Retinal pigment epithelial cell (primary cell): Measurements from ENCODE around the gene ADAMTS12.

ENCODE experiments used
- DNase-seq: peaks from one replicate; pipeline ENCODE4 v3.0.0-alpha.2; 2010; ENCODE audit warnings: low read depth
- H3K4me3 ChIP-seq: 2 replicates; pipeline ENCODE4 v1.5.1; 2011; ENCODE audit warnings: mild to moderate bottlenecking, low read length, control low read depth, moderate library complexity
- CTCF ChIP-seq: conservative IDR thresholded peaks from 2 replicates; pipeline ENCODE4 v1.5.1; 2011; ENCODE audit warnings: low read depth, low read length, control low read depth, inconsistent platforms

The ADAMTS12 gene

GRCh38 chr5:33501899-33502298 lies 389.9 kb downstream of the ADAMTS12 start:
- no peak for TF ChIP-seq CTCF
- no peak for DNase-seq
- no peak overlapping the region for H3K4me3 ChIP-seq

GRCh38 chr5:33501260-33501659 lies 390.5 kb downstream of the ADAMTS12 start:
- DNase-seq = no peak
- no peak overlapping the region for H3K4me3 ChIP-seq
- TF ChIP-seq CTCF = no peak

- TF ChIP-seq CTCF = no peak
- no peak overlapping the region for H3K4me3 ChIP-seq
- no peak for DNase-seq
Observed at GRCh38 chr5:33494466-33494865, 397.3 kb downstream of the ADAMTS12 start.

- H3K4me3 ChIP-seq = no peak overlapping the region
- DNase-seq = no peak
- TF ChIP-seq CTCF = no peak
Observed at GRCh38 chr5:33491941-33492340, 399.8 kb downstream of the ADAMTS12 start.

- no peak for DNase-seq
- H3K4me3 ChIP-seq = no peak overlapping the region
- peak; percentile 34 for TF ChIP-seq CTCF
Observed at GRCh38 chr5:33490071-33490665, 401.6 kb downstream of the ADAMTS12 start.

GRCh38 chr5:33489481-33490067 lies 402.2 kb downstream of the ADAMTS12 start:
- DNase-seq = no peak
- TF ChIP-seq CTCF = no peak
- H3K4me3 ChIP-seq = no peak overlapping the region
